Epidermal melanocyte (primary cell): ENCODE measurements around the gene KIF12.
"Not testable (repeated sequence)": the region's sequence is repeated elsewhere in the genome, so short reads cannot be mapped to it uniquely, and the experiment has no call there.

Experiments
- DNase-seq: peaks from one replicate; pipeline ENCODE4 v3.0.0; 2011; ENCODE audit warnings: low spot score; ENCODE audit not compliant: insufficient read length

The KIF12 gene

DNA sequence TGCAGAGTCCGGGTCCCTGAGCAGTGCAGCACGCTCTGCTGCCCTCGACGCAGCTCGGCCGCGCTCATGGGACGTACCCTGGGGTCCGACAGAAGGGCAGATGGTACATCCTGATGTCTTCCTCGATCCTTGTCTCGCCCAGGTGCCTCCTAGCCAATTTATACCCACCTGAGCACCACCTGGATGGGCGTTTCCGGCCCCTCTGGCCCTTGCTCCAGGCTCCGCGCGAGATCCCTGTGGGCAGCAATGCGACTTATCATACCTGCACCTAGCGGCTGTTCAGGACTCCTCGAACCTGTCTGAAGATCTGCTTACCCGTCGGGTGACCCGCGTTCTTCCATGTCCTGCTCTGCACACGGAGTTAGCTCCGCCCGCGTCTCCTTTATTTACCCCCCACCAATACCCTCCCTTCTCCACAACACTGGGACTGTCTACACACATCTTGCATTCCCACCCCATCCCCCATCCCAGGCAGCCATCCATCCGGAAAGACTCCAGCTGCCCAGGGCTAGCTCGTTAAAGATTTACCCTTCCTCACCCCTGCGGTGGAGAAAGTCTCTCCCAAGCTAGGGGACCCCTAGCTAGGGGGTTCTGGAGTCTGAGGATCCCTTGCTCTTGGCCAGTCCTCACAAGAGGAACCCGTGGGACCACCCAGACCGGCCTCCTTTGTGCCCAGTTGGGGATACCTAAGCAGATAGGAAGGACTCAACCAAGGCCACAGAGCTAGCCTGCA lies at the start of gene KIF12:
Gene KIF12, minus strand, starts transcription at position 357 of the 733 bp plus-strand sequence. Its CDS starts 16 bp downstream, at position 341.
- no peak for DNase-seq

DNA sequence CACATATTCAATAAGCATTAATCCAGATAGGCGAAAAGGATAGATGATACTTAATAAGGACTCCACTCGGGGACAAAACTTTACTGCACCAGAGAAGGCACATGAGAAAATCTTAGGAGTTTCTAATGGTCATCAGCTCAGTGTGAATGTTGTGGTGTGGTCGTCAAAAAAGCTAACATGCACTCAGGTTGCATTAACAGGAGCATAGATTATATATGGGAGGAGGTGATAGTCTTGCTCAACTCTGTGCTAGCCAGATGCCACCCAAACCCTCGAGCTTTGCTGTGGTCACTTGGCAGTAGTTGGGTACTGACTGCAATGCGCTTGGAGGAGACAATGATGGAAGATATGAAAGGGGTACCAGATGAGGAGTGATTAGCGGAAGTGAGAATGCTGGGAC lies 47.6 kb upstream of the KIF12 start:
- no peak for DNase-seq

DNA sequence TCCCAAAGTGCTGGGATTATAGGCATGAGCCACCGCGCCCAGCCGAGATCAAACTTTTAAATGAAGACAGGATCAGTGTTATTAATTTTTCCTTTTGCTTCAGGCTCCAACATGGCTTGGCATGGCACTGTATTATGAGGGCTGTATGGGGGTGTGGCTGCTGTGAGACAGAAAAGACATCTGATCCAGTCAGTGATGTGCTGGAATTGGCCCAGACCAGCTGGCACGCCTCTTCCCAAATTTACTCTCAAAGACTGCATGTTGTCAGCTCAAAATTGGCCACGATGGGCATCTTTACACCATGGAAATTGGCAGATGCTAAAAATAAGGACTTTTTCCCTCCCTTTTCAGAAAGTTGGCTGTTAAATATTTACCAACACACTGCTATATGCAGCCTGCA lies 44.1 kb upstream of the KIF12 start:
- DNase-seq, result no peak

DNA sequence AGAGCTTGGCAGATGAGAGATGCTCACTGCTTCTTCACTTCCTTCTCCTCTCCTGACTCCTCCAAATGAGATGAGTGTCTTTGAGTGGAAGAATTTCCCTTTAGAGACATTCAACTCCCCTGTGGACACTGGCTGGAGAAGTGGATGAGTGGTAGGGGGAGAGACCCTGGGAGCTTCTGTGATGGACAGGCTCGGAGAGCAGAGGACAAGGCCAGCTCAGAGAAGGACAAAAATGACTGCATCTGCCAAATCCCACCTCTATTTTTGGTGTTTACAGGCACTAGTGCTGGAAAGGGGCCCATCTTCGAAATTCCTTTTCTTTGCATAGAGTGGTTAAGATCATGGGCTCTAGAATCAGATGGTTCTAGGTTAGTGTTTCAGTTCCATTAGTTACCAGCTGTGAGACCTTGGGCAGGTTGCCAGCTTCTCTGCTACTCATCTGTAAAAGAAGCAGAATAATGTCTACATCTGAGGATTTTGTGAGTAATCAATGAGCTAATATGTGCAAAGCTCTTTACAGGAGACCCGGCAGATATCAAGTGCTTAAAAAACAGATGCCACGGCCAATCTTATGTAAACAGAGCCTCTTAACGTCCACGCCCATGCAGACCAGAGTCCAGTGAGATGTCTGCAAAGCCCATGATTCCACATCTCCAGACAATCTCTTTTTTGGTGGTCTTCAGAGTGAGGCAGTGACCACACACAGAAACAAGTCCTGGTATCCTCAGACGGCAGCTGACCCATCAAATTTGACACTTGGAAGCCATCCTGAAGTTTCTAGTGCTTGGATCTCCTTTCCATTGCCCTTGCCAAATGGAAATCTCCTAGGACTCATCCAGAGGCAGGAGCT lies 42.7 kb upstream of the KIF12 start:
- DNase-seq, result no peak

DNA sequence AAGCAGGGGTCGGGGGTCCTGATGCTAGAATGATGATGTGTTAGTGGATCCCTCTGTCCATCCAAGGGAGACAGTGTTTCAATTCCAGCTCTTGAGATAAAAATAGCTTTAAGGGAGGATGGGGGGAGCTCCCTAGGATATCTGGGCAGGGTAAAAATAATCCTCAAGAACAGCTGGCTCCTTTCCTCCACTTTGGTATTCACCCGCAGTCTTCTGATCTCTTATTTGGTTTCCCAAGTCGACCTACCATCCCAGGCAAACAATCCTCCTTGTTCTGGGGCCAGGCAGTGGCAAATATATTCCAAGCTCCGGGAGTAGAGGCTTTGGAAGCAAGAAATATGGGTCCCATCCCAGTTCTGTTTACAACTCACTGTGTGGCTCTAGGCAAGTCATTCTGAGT lies 41.8 kb upstream of the KIF12 start:
- no peak for DNase-seq

DNA sequence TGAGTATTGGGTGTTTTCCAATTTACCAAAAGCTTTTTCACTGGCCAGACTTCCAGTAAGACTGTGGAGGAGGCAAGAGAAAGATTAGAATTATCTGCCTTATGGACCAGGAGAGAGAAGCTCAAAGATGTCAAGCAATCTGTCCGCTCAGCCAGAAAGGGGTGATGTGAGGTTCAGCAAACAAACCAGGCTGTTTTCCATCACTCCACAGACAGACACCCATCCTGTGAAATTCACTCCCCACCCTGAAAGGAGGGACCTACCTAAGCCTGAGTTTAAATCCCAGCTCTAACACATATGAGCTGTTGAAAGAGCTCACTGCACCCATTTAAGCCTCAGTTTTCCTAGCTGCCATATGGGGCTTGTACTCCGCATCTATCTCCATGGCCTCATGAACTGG lies 41.3 kb upstream of the KIF12 start:
- no peak for DNase-seq

DNA sequence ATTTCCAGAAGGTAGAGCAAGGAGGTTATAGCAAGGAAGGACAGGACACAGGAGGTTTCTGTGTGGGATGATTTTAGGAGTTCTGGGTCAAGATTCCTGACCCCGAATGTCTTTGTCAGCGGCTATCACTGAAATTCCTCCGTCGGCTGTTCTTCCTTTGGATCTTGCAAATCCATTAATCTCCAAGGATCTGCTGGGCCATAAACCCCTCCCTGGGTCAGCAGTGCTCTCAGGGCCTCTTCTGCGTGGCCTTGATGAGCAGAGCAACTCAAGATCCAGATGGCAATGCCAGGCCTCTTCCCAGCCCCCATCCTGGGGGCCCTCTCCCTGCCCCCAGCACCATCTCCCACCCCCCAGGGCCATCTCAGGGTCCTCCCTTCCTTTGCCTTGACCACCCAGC lies 40.0 kb upstream of the KIF12 start:
- DNase-seq, result no peak

DNA sequence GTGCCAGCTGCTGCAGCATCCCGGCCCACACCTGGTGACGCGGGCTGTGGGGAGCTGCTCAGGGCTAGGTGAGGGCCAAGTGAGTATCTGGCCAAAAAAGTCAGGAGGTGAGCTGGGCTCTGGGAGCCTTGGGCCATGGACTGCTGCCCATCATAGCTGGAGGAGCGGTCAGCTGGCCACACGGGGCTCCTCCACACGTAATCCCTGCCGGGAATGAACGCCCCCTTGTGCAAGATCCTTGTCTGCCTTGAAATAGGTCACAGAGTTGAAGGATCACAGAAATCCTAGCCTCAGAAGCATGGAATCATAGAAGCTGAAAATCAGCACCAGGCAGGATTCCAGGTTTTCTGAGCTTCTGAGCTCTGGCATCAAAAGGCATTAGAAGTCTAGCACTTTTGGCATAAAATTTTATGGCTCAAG lies 39.5 kb upstream of the KIF12 start:
- DNase-seq, result no peak

DNA sequence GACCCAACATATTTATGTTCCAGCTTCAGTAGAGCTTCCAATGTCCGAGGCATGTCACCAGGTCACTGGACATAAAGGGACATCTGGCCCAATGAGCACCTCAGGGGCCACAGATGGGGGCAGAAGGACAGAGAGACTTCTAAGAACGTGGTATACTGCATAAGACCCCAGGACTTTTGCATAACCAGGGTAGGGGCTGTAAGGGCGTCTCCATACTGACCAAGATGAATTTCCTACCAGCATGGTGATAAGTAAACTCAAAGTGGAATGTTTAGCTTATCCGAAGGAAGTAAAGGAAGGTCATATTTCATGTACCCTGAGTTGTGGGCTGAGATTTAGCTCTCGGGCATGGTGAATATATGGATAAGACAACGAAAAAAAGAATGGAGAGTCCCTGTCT lies 38.7 kb upstream of the KIF12 start:
- DNase-seq, result no peak

DNA sequence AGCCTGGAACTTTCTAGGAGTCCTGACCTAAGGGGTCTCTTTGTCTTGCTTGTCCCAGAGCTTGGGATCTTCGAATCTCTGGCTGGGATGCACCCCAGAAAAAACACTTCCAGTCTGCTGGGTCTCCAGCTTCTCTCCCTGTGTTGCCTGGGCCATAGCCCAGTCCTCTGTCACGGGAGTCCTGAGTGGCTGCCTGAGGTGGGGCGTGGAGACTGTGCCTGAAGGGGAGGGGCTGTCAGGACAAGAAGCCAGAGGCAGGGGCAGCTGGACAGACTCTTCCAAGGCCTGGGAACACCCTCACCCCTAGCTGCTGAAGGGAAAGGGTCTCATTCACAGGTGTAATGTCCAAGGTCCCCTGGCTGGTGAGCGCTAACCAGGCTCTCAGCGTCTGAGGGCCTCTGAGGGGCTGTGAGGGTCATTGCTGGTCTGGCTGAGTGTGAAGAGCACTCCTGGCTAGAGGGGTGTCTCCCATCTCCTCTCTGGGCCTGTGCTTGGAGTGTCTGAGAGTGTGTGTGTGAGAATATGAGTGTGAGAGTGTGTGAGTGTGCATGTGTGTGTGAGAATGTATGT lies 35.8 kb upstream of the KIF12 start:
- no peak for DNase-seq

DNA sequence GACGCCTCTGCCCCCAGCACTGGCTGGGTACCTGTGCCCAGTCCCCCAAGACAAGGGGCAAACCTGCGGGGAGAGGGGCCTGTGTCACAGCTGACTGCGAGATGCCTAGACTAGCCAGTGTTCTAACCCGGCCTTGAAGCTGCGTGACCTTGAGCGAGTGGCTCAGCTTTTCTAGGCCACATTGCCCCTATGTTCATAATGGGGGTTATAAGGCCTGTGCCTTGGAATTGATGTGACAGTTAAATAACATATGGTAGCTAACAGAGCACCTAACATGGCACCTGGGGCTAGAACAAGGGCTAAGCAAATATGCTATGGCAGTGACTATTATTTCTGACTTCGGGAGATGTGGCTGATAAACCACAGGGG lies 33.4 kb upstream of the KIF12 start:
- no peak for DNase-seq

DNA sequence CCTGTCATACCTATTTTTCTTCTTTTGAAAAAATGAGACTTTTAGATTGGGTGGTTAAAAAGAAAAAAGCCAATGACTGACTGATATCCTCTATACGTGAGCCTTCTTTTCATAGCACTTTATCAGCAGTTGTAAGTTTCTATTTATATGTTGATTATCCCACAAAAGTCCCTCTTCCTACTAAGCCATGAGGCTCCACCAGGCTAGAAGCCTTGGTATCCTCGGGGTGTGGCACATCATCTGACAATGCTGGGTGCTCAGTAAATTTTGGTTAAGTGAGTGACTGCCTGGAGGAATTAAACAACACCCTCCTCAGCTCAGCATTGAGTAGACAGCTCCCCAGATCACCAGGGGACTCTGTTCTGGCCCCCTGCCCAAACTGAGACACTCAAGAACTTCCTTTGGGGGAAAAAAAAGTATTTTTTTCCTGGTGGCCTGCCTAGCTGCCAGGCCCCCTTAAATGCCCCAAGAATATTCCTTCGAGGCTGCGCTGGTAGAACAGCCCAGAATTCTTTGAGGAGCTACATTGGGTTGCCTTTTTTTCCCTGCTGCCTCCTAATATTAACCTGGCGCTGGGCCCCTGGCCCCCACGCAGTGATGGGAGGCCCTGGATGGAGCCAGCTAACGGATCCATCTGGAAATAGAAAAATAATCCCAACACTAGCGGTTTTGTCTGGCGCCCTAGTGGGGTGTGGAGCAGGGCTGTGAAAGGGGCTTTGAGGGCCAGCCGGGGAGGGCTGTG lies 32.9 kb upstream of the KIF12 start:
- DNase-seq, result no peak

DNA sequence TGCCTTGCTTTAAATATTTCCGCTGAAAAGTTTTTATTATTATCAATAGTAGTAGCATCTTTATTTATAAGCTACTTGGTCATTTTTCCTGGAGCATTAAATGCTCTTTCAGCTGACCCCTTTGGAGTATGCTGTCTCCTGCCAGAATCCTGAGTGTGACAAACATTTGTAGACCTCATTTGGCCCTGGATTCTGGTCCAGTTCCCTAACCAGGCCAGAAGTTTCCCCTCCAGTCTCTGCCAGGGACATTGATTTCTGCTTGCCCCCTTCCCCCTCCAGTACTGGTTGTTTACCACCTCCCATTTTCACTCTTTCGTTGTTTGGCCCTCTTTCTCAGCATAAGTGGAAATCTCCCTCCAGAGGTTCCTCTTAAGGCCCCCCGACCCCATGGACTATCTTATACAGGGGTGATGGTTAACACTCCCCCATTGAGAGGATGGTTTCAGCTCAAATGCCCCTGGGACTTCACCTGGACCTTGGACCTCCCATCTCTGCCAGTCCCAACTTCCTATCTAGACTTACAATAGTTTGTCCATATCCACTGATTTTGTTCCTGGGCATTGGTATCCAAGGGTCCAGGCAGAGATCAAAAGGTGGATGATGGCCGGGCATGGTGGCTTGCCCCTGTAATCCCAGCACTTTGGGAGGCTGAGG lies 31.7 kb upstream of the KIF12 start:
- no peak for DNase-seq

DNA sequence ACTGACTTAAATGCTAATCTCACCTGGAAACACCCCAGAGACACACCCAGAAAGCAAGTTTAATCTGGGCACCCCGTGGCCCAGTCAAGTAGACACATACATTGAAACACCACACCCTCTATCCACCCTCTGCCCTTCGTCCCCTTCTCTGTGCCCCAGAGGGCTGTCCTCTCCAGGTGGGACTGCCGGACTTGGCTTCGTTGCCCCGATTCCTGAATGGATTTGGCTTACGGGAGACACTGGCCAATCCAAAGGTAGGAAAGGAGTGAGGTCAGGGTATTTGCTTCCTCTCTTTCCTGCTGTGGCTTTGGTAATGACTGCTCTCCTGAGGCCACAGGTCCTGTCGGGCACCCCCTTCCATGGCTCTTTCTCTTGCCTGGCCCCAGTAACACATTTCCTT lies 31.0 kb upstream of the KIF12 start:
- no peak for DNase-seq

DNA sequence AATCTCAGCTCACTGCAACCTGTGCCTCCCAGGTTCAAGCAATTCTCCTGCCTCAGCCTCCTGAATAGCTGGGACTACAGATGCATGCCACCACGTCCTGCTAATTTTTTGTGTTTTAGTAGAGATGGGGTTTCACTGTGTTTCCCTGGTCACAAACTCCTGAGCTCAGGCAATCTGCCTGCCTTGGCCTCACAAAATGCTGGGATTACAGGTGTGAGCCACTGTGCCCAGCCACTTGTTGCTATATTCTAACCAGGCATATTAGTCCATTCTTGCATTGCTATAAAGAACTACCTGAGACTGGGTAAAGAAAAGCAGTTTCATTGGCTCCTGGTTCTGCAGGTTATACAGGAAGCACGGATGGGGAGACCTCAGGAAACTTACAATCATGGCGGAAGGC lies 29.7 kb upstream of the KIF12 start:
- DNase-seq, result not testable (repeated sequence)

DNA sequence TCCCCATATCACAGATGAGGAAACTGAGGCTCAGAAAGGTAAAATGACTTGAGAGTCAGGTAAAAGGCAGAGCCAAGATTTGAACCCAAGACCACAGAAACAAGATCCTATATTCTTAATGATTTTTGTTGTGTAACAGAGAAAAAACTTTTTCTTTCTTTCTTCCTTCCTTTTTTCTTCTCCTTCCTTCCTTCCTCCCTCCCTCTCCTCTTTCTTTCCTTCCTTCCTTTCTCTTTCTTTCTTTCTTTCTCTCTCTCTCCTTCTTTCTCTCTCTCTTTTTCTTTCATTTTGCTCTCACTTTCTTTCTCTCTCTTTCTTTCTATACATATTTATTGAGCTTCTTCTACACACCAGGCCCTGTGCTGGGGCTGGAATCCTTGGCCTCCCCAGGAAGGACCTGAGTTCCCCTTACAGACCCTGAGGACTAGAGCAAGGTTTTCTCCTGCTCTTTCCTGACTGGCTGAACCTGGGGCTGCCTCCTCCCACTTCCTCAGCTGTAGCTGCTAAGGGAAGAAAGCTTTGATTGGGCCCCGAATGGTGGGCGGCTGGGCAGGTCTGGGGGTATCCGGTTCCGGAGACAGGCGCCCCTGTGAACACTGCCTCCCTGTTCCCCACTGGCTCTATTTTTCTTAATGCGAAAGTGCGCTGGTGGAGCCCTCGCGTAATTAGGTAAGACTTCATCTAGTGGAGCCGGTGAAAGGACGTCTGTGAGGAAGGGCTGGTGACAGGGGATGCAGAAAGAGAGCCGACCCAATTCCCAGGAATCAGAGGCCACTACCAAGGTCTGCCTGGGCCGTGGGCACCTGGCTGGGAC lies 27.4 kb upstream of the KIF12 start:
- DNase-seq, result no peak

DNA sequence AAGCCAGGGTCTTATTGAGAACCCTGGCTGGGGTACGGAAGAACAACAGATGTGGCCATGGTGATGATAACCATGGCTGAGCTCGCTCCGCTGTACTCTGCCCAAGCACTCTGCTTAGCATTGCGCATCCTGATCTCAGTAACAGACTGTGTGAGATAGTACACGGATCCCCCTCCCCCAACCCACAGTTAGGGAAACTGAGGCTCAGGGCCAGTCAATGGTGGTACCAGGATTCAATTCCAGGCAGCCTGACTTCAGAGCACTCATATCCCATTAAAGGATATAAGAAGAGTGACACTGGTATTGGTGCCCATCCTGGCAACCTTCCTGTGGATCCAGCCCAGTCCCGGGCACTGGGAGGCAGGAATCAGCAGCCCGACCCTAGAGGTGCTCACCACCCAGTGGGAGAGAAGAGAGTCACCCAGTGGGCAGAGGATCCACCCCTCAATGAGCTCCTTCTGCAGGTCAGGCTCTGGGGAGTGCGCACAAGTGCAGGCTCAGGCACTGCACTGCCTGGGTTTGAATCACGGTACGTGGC lies 26.5 kb upstream of the KIF12 start:
- DNase-seq, result no peak

DNA sequence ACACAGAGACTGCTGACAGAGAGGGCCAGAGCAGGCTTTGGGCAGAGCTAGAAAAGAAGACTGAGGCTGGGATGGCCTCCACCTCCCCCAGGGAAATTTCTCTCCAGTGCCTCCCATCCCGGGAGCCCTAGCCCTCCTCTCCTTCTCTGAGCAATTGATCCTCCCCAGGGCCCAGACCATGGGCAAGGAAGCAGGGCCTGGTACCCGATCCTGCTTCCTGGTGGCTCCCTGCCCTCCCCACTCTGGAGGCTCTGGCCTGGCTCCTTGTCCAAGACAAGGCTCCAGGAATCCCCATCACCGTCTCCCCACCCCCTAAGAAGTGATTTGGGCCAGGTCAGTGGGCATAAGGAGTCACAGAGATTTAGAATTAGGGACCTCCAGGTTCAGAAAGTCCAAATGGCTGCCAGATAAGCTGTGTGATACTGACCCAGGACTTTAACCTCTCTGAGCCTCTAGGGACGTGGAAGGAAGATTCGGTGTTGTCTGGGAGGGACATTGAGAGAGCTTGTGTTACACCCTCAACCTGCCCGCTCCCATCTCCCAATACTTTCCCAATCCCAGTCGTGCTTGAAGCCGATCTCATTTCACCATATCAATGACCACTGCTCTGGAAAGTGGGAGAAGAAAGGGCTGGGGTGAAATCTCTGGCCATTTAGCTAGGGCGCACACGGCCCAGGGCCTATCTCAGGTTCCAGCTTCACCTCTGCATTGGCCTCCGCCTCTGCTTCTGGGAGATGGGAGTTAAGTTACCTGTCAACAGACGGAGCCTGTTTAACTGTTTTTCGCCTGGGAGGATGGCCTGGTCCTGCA lies 25.8 kb upstream of the KIF12 start:
- DNase-seq, result no peak

DNA sequence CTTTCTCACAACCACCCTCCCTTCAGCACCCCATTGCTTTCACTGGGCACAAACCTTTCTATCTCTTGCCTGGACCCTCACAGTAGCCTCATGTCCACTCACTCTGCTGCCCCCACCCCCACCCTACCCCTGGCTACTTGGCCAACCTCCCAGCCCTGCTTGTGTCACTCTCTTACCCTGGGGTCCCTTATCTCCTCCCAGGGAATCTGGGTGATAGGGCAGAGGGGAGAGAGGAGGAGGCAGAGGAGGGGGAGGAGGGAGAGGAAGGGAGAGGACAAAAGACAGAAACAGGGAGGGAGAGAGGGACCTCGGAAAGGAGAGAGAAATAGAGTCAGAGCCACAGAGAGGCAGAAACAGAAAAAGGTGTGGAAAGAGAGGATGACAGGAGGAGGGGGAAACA lies 25.0 kb upstream of the KIF12 start:
- DNase-seq, result no peak
